IPS-15b (cell line): ENCODE measurements around the gene ZNRF1.

Experiments
- H3K27me3 ChIP-seq: one replicate; pipeline ENCODE4 v1.6.1; 2013; ENCODE audit warnings: low read length; ENCODE audit not compliant: control insufficient read depth, insufficient read depth
- H3K36me3 ChIP-seq: one replicate; pipeline ENCODE4 v1.6.1; 2013; ENCODE audit warnings: low read length; ENCODE audit not compliant: control insufficient read depth, insufficient read depth
- H3K4me1 ChIP-seq: one replicate; pipeline ENCODE4 v1.6.1; 2013; ENCODE audit warnings: mild to moderate bottlenecking, low read length; ENCODE audit not compliant: control insufficient read depth, insufficient read depth
- H3K4me3 ChIP-seq: one replicate; pipeline ENCODE4 v1.5.1; 2013; ENCODE audit warnings: low read depth, low read length
- H3K9ac ChIP-seq: one replicate; pipeline ENCODE4 v1.6.1; 2013; ENCODE audit warnings: low read depth, mild to moderate bottlenecking, low read length
- H3K9me3 ChIP-seq: one replicate; pipeline ENCODE4 v1.6.1; 2013; ENCODE audit warnings: mild to moderate bottlenecking, low read length; ENCODE audit not compliant: control insufficient read depth, insufficient read depth

Gene ZNRF1

GRCh38 chr16:75109732-75110243 lies 111.0 kb downstream of the ZNRF1 start:
- Histone ChIP-seq H3K9ac (no peak overlapping the region), H3K27me3 (no peaks in the 10 kb centered on the region), H3K4me1 (peaks cover 23% of the 10 kb centered on the region), H3K36me3 (peaks cover 32% of the 10 kb centered on the region), H3K4me3 (no peak overlapping the region), H3K9me3 (no peaks in the 10 kb centered on the region)

DNA sequence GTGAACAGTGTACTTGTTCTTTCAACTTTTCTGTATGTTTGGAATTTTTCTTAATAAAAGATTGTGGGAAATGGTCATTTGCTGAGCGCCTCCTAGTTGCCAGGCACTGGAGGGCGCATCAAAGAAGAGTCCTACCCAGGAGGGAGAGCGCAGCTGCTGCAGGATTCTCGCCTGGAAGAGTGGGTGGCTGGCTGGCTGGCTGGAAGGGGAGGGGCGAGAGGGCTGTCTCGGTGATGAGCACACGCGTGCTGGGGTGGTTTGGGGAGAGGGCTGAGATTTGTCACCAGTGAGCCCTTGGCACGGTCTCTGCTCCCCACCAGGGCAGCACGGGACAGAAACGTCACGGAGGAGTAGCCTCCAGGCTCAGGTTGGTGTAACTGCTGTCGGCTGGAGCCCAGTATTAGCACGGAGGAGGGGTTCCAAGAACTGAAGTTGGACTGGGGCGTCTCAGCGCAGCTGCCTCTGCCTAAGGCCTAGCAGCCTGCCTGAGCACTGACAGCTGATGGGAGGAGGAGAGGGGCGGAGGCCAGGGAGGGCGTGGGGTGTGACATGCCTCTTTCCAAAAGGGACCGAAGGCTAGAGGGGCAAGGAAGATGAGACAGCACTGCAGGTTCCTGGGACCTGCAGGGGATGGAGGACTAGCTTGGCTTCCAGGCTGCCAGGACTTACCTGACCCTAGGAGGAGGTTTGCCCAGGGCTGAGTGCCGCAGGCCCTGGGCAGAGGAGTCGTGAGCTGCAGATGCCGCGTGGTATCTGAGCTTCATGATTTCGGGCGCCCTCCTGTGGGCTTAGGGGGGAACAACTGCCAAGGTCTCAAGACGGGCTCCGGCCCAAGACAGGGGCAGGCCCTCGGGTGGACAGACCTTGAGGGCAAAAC lies 112.1 kb downstream of the ZNRF1 start:
- Histone ChIP-seq H3K9me3 (no peaks in the 10 kb centered on the region), H3K36me3 (peaks cover 28% of the 10 kb centered on the region), H3K27me3 (no peaks in the 10 kb centered on the region), H3K4me1 (peaks cover 26% of the 10 kb centered on the region), H3K9ac (no peak overlapping the region), H3K4me3 (peak overlapping the region; percentile 4)

DNA sequence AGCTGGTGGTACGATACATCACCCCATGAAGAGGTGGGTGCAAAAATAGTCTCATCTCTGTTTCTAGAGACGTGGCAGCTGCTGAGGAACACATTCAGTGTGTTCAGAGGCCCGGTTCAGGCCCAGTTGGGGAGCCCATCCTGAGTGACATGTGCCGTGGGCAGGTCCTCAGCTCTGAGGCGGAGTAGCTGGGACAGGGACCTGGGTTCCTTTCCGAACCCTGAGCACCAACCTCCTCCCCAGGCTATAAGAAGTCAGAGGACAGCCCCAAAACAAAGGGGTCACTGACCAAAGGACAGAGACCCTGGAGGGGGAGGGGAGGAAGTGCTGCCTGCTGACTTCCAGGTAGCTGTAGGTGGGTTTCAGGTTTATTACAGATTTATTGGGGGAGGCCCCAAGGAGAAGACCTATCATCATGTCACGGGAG lies 112.7 kb downstream of the ZNRF1 start:
- Histone ChIP-seq H3K4me3 (no peak overlapping the region), H3K9me3 (no peaks in the 10 kb centered on the region), H3K9ac (peak overlapping the region; percentile 37), H3K36me3 (peaks cover 28% of the 10 kb centered on the region), H3K4me1 (peaks cover 26% of the 10 kb centered on the region), H3K27me3 (no peaks in the 10 kb centered on the region)

DNA sequence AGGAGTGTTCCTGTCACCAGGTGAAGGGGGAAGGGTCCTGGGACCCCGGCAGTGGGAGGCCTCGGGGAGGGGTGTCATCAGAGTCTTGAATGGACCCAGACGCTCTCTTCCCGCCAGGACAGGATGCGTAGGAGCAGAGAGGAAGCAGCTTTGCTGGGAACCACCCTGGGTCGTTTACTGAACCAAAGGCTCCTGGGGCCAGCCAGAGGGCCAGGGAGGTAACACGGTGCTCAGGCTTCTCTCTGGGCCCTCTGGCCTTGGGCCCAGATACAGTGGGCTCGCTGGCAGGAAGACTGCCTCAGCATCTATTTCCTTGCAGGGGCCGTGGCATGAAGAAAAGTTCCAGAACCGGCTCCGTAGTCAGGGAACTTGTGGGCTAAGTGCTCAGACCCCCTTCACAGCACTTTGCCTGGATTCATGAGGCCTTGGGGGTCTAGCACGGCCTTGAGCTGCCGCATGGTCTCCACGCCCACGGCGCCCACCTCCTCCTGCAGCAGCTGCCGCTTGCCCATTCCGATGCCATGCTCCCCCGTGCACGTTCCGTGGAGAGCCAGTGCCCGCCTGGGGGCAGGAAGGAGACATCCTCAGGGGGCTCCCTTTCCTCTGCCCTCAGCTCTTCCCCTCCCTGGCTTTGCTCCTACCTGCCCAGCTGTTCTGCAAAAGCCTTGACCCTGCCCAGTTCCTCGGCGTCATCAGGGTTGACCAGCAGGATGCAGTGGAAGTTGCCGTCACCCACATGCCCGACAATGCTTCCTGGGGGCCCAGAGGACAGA lies 113.3 kb downstream of the ZNRF1 start:
- Histone ChIP-seq H3K9me3 (no peaks in the 10 kb centered on the region), H3K27me3 (no peaks in the 10 kb centered on the region), H3K36me3 (peaks cover 23% of the 10 kb centered on the region), H3K4me3 (no peak overlapping the region), H3K9ac (peak overlapping the region; percentile 37), H3K4me1 (peaks cover 30% of the 10 kb centered on the region)

DNA sequence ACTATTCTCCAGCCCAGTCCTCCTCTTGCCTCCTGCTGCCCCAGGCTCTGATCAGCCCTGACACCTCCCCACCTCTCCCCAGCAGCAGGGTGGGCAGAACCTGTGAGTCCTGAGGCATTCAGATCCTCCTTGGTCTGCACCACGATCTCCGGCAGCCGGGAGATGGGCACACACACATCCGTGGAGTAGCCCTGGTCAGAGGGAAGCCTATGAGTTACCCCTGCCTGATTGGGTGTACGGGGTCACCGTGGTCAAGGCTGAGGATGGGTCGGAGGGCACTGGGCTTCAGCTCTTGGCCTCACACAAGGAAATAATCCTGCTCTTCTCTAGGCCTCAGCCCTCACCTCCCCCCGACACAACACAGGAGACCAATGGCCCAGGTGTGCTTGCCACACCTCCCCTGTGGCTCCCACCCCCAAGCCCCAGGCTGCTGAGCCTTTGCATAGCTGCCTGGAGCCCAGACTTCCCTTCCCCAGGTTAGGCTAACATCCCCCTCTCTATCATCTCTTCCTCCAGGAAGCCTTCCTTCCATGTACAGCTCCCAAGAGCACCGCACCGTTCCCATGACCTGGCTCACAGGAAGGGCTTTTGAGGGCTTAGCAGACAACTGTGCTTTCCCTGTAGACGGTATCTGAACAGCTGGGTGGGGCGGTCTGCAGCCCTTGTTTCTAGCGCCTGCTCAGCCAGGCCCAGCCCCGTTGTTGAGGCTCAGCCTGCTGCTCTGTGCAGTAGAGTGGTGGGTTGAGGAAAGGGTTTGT lies 114.1 kb downstream of the ZNRF1 start:
- peaks cover 23% of the 10 kb centered on the region for H3K36me3 ChIP-seq
- no peak overlapping the region for H3K4me3 ChIP-seq
- no peak overlapping the region for H3K9ac ChIP-seq
- H3K27me3 ChIP-seq, result no peaks in the 10 kb centered on the region
- no peaks in the 10 kb centered on the region for H3K9me3 ChIP-seq
- H3K4me1 ChIP-seq, result peaks cover 31% of the 10 kb centered on the region

DNA sequence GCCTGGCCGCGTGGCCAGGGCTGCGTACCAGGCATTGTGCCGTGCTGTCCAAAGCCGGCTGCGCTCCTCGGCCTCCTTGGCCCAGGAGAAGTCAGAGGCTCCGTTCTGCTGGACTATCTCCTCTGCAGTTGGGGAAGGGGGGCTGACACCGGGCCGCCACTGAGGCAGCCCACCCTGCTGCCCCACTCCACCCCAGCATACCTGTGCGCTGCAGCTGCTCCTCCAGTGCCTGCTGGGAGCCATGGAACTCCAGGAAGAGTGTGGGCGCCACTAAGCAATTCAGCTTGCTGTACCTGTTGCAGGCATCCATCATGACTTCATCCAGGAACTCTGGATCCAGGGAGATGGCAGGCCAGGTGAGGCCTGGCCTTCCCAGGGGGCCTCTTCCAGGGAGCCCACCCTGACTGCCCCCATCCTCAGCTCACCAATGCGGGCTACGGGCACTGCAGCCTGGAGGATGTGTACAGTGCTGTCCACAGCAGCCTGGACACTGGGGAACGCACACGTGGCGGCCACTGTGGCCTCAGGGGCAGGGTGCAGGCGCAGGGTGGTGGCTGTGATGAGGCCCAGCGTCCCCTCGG lies 114.8 kb downstream of the ZNRF1 start:
- Histone ChIP-seq H3K36me3 (peaks cover 23% of the 10 kb centered on the region), H3K9ac (no peak overlapping the region), H3K9me3 (no peaks in the 10 kb centered on the region), H3K4me3 (no peak overlapping the region), H3K27me3 (no peaks in the 10 kb centered on the region), H3K4me1 (peaks cover 34% of the 10 kb centered on the region)

DNA sequence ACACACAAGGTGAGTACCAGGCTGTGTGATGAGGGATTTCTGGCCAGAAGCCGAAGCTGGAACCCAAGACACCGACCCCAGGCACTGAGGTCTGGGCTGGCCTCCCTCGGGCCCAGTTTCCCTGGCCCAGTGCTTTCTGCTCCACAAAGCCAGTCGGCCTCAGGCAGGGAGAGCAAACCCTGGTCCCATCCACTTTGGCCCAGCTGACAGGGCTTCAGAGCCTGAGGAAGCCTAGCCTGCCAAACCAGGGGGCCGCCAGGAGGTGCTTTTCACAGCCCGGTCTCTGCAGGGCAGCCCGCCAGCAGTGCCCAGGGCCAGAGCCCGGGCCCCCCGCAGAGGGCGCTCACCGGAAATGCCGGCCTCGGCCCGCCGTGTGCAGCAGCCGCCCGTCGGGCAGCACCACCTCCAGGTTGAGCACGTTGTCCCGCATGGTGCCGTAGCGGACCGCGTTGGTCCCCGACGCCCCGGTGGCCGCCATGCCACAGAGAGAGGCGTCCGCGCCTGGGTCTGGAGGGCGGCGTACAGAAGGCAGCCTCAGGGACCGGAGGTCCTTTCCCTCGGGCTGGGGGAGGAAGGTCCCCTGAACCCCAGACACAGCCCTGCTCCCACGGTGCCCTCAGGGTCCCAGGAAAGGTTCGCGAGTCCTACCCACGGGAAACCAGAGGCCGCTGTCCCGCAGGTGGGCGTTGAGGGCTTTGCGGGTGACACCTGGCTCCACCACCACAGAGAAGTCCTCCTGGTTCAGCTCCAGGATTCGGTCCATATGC lies 115.5 kb downstream of the ZNRF1 start:
- H3K36me3 ChIP-seq, result peaks cover 23% of the 10 kb centered on the region
- H3K9me3 ChIP-seq, result no peaks in the 10 kb centered on the region
- no peaks in the 10 kb centered on the region for H3K27me3 ChIP-seq
- H3K4me1 ChIP-seq, result peaks cover 33% of the 10 kb centered on the region
- H3K9ac ChIP-seq, result no peak overlapping the region
- no peak overlapping the region for H3K4me3 ChIP-seq

DNA sequence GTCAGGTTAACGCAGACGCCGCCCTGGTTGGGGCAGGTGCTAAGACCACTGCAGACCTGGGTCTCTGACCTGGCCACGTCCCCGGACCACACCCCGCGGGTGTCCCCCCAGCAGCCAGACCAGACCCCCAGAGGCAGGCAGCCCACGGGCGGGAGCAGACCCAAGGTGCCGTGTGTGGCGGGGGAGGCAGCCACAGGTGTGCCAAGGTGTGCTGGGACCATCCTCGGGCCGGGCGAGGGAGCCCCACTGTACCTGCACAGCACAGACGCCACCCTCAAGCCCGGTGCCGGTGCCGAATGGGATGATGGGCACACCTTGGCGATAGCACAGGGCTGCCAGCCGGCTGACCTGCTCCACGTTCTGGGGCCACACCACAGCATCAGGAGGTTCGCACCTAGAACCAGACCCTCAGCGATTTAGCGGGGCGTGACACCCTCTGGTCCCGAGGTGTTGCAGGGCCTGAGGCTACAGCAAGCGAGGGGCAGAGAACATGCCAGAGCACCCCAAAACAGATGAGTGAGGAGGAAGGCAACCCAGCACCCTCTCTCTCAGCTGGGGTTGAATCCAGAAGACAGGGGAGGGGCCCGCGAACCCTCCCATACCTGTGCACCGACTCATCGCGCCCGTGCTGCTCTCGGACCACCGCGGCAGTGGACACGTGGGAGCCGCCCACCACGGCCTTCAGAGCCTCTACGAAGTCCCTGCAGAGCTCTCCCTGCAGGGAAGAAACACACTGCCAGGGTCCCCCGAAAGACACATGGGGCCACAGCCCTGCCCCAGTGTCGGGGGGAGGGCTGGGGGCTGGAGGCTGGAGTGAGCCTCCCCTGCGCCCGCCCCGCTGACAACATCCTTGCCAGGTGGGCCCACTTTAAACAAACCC lies 116.4 kb downstream of the ZNRF1 start:
- peaks cover 23% of the 10 kb centered on the region for H3K36me3 ChIP-seq
- peaks cover 28% of the 10 kb centered on the region for H3K4me1 ChIP-seq

GRCh38 chr16:75116081-75116910 lies 117.5 kb downstream of the ZNRF1 start, which contains the start of gene LDHD:
Gene LDHD, minus strand, starts transcription at chr16:75116780. Its CDS starts 60 bp downstream, at chr16:75116720.
- Histone ChIP-seq H3K4me3 (peak within 1 kb of the TSS; percentile 66), H3K27me3 (no peaks in the 10 kb centered on the region), H3K9ac (peak within 1 kb of the TSS; percentile 37), H3K4me1 (peaks cover 21% of the 10 kb centered on the region), H3K9me3 (peaks cover 4% of the 10 kb centered on the region), H3K36me3 (peaks cover 23% of the 10 kb centered on the region)

More for the DNA sequence above, 116.4 kb downstream of the ZNRF1 start:
- H3K9me3 ChIP-seq, result no peaks in the 10 kb centered on the region
- peak overlapping the region; percentile 66 for H3K4me3 ChIP-seq
- no peaks in the 10 kb centered on the region for H3K27me3 ChIP-seq
- peak overlapping the region; percentile 37 for H3K9ac ChIP-seq
